Right lung (tissue), 5 donors: Measurements from ENCODE around the gene CCKAR. TPM values are rescaled to one million over a fixed set of nuclear protein-coding genes. Genes with fewer than 3 reads are reported as not detected.

Experiments used
- DNase-seq, 2 donors: peaks; one replicate each; pipeline ENCODE4 v3.0.0-alpha.2; 2013
- polyA plus RNA-seq, 5 donors: library from polyadenylated mRNA; unstranded; fragments of 120-200 nt; gene quantifications; one replicate each; pipeline versions ENCODE4 v1.2.1 to v1.2.3, GENCODE V29; 2013; ENCODE audit warnings: inconsistent platforms in 1 of 5, low replicate concordance in 1 of 5; ENCODE audit not compliant: insufficient read length in 5 of 5, insufficient read depth in 1 of 5

The CCKAR gene
- polyA plus RNA-seq, 5 donors = 0.09 to 3.7 (median 0.21) TPM; not detected in 1

- peak in 1 of 2 donors; percentile 35 for DNase-seq
These were observed 31.1 kb downstream of the CCKAR start for GRCh38 chr4:26459054-26459755.

DNA sequence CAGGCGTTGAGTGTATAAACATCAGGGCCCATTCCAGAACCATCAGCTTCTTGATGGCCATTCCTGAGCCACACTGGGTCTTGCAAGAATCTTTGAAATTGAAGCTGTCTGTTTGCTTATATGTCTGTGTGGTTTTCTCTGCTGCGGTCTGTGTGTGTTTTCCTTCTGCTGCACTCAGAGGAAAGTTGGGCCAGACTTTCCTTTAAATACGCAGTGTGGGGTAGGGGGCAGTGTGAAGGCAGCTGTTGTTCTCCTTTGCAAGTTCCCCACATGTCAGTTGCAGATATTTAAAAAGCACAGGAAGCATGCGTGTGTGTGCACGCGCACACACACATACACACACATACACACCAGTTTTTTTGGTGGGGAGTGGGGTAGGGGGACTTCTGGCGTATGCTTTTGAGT is 32.1 kb downstream of the CCKAR start:
- DNase-seq = peak; percentile 59 to 67

GRCh38 chr4:26457412-26457811 is 32.9 kb downstream of the CCKAR start:
- DNase-seq = no peak

DNA sequence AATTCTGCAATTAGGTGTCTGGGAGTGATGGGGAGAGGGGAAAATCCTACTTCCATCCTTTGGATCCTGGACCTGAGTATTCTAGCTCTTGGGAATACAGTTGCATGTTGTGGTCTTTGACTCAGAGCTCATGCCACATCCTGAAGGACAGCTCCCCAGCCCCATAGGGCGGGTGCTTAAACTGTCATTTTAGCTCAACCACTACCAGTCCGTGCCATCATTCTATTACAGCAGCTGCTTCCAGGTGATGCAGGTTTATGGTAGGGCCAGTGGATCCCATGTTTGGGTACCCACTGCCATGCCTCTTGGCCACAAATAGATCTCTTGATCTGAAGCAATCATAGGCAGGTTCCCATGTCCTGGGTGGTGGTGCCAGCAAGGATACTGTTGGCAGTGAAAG is 34.7 kb downstream of the CCKAR start:
- DNase-seq = no peak

- DNase-seq = no peak
These were observed 35.3 kb downstream of the CCKAR start for GRCh38 chr4:26454961-26455360.

- DNase-seq = no peak
These were observed 37.4 kb downstream of the CCKAR start for GRCh38 chr4:26452565-26453531.

DNA sequence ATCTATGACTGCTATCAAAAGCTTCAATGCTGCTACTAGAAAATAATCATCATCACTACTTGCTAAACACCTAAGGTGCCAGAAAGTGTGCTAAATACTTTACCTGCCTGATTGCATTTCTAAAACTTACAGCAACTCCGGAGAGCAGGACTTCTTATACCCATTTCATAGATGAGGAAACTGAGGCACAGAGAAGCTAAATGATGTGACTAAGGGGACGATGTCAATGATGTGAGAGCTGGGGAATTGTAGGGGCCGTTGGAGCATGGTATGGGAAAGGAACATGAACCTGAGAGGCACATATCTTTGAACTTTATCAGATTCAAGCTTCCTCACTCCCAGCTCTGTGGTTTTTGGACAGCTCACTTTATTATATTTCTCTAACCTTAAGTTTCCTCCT is 38.7 kb downstream of the CCKAR start:
- DNase-seq = no peak

- DNase-seq = no peak
These were observed 39.9 kb downstream of the CCKAR start for GRCh38 chr4:26450418-26450817.

- DNase-seq = no peak
These were observed 42.9 kb downstream of the CCKAR start for GRCh38 chr4:26447378-26447777.

GRCh38 chr4:26441771-26442170 is 48.5 kb downstream of the CCKAR start:
- no peak for DNase-seq

DNA sequence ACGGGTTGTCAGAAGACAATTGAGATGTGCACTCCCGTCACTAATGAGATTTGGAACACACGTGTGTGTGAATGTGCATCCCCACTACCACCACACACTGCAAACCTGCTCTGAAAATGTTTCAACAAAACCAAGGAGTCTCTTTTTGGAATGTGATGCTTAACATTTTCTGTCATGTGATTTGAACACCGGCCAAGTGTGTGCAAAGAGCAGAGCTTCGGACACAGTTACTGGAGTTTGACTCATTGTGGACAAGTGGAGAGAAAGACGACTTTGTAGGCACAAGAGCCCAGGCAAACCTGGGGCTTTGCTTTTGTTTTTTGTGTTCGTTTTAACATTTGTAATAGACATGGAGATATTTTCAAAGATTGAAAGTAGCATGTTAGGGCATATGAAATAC is 49.2 kb downstream of the CCKAR start:
- no peak for DNase-seq

GRCh38 chr4:26434030-26434639 is 56.1 kb downstream of the CCKAR start:
- no peak for DNase-seq

DNA sequence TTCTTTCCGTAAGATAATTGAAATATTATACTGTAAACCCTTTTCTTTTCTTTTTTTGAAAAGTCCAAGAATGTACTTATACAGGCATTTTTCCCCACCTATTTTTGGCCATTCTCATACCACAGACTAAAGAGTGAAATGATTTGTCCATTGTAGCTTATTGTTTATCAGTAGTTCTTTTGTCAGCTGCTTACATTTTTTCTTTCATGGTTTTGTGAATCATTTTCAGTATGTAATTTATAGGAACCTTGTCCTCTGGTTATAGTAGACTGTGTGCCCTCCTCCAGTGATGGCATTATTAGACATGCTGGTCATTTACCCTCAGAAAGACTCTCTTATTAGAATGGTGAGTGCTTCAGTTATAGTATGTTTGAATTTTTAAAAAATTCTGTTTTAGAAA is 56.7 kb downstream of the CCKAR start:
- no peak for DNase-seq

- DNase-seq = no peak
These were observed 57.9 kb downstream of the CCKAR start for GRCh38 chr4:26432419-26432818.

DNA sequence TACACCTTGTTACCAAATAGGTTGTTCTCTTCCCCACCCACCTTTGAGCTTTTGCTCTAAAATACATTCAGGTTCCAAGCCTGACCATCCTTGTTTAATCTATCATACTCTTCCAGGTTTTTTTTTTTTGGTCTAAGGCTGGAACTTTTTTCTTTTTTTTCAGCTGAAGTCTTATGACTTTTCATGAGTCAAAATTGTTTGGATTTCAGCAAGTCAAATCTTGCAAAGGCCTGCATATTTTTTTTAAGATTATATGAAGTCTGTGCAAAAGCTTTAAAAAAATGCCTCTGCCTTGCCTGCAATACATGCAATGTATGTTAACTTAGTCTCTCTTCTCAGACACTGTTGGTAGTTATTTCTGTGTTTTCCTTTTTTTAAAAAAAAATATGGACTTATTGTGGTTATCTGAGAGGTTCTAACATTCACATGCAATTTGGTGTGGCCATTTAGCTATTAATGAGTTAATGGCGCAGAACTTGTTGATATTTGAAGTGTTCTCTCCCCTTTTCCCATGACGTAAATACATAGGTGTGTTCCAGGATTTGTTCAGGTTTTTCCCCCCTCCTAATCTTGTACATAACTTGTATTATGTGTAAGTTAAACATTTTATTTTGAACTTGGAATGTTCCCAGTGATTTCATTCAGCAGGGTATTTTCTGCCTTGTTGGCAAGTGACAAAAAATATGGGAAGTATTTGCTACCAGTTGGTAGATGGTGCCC is 58.7 kb downstream of the CCKAR start:
- DNase-seq = no peak

Other genes with a start within 250 kb of the CCKAR start
- gene RBPJ, start 169.5 kb downstream of the CCKAR start, polyA plus RNA-seq = 100 to 1,000 TPM in 3 of 5 donors, 10 to 100 TPM in 2; 68.4 to 137 (median 100) TPM
- gene TBC1D19, start 93.6 kb upstream of the CCKAR start, polyA plus RNA-seq = 10 to 100 TPM; 12.2 to 24.8 (median 19.8) TPM